Measurements from ENCODE around the gene IFI16. TPM values are rescaled to one million over a fixed set of nuclear protein-coding genes. Genes with fewer than 3 reads are reported as not detected.

The IFI16 gene
- total and polyA plus RNA-seq, 2 of the 13 experiments (the other 11 are each of a cell fraction or from before 2014, with no cell fraction given), result not detected

- Histone ChIP-seq H3K27ac (ENCODE audit: extremely low read length, insufficient read depth, low read length) (no peak overlapping the region), H3K9me3 (ENCODE audit: low read length) (no peaks in the 10 kb centered on the region), H3K4me1 (ENCODE audit: insufficient read depth, low read length) (no peaks in the 10 kb centered on the region), H2AFZ (ENCODE audit: low read length) (no peak overlapping the region), H3K27me3 (ENCODE audit: control insufficient read depth in 1 of 2, insufficient read depth in 2 of 2, low read length in 2 of 2) (peaks cover 0 to 2% of the 10 kb centered on the region in 2 experiments; a peak in 1 of 5 replicates), H3K36me3 (replicated peaks in 1 of 2; ENCODE audit: control insufficient read depth in 1 of 2, insufficient read depth in 2 of 2, low read length in 2 of 2) (no peaks in the 10 kb centered on the region), H3K4me3 (replicated peaks in 1 of 3; ENCODE audit: insufficient read depth in 1 of 3, low read depth in 2 of 3, low read length in 3 of 3) (no peak overlapping the region), H3K9ac (ENCODE audit: insufficient read depth, low read depth, low read length) (no peak overlapping the region), H4K20me1 (ENCODE audit: insufficient read depth, low read length) (no peaks in the 10 kb centered on the region), H3K79me2 (ENCODE audit: insufficient read depth, low read length) (no peaks in the 10 kb centered on the region), H3K4me2 (ENCODE audit: low read depth, low read length) (no peak overlapping the region)
- intact Hi-C loops (cut with micrococcal nuclease; ENCODE audit: unreplicated experiment) (no loop called here), in situ Hi-C loops (cut with HindIII; ENCODE audit: extremely low pct_ligation_motif_present, low pct_unique_long_range_greater_than_20kb) (loop anchor here (25.0 kb wide), 1 partner anchor 818 kb away; the partner anchor contains the start of gene CD1D)
- ChIA-PET POLR2A (no interaction called here), CTCF (ENCODE audit: low intra/inter-chr PET ratio, low total read pairs) (no interaction called here)
- ATAC-seq (no peak), DNase-seq (ENCODE audit: low spot score) (no peak), FAIRE-seq (no peak)
- BruUV-seq (replicated peaks), result no TSS peak
- no peak for TF ChIP-seq ZBTB7B (CRISPR knock-in tag; IDR thresholded peaks at IDR 0.05)
- TF ChIP-seq HNRNPK (IDR thresholded peaks at IDR 0.05; ENCODE audit: low read depth, low read length, poor library complexity, severe bottlenecking), result no peak
- TF ChIP-seq RFXAP (CRISPR knock-in tag; IDR thresholded peaks at IDR 0.05; ENCODE audit: borderline replicate concordance), result no peak
- TF ChIP-seq SP1 (IDR thresholded peaks at IDR 0.05), result no peak
- TF ChIP-seq SP1 (CRISPR knock-in tag; IDR thresholded peaks at IDR 0.05), result no peak
- TF ChIP-seq ZHX2 (IDR thresholded peaks at IDR 0.05; ENCODE audit: low read depth), result no peak
- TF ChIP-seq ZHX2 (CRISPR knock-in tag; IDR thresholded peaks at IDR 0.05; ENCODE audit: borderline replicate concordance), result no peak
- no peak for TF ChIP-seq ATF1 (CRISPR knock-in tag; IDR thresholded peaks at IDR 0.05)
- no peak for TF ChIP-seq ZFP41 (CRISPR knock-in tag; IDR thresholded peaks at IDR 0.05; ENCODE audit: borderline replicate concordance)
- no peak for TF ChIP-seq NONO (IDR thresholded peaks at IDR 0.05)
- no peak for TF ChIP-seq NONO (CRISPR knock-in tag; conservative IDR thresholded peaks at IDR 0.05)
- no peak for TF ChIP-seq ZBTB25 (CRISPR knock-in tag; IDR thresholded peaks at IDR 0.05)
- TF ChIP-seq HDAC6 (IDR thresholded peaks at IDR 0.05; ENCODE audit: low read depth, low read length), result no peak
Observed at GRCh38 chr1:159005161-159005560, 4.5 kb upstream of the IFI16 start.

Measured in HepG2 (cell line).